Mesenchymal stem cell (in vitro differentiated cells and primary cell): ENCODE measurements around the gene PIGN.

Experiments
- DNase-seq: peaks from one replicate; pipeline ENCODE4 v3.0.0-alpha.2; 2013
- H2AFZ ChIP-seq: one replicate; pipeline ENCODE4 v1.6.1; 2013; ENCODE audit warnings: low read depth, mild to moderate bottlenecking, control low read depth, inconsistent platforms, low read length, moderate library complexity
- H2AK5ac ChIP-seq: 2 replicates; pipeline ENCODE4 v1.6.1; 2013; ENCODE audit warnings: low read length, moderate library complexity, mild to moderate bottlenecking, inconsistent platforms; ENCODE audit not compliant: severe bottlenecking
- H2BK120ac ChIP-seq: one replicate; pipeline ENCODE4 v1.6.1; 2013; ENCODE audit warnings: low read depth, mild to moderate bottlenecking, inconsistent platforms, low read length, moderate library complexity
- H2BK12ac ChIP-seq, 2 experiments: one replicate each; pipeline ENCODE4 v1.6.1; 2013; ENCODE audit warnings: inconsistent platforms in 2 of 2, low read length in 2 of 2, mild to moderate bottlenecking in 2 of 2, moderate library complexity in 2 of 2, control low read depth in 1 of 2
- H2BK15ac ChIP-seq: one replicate; pipeline ENCODE4 v1.6.1; 2013; ENCODE audit warnings: mild to moderate bottlenecking, low read depth, inconsistent platforms; ENCODE audit not compliant: poor library complexity, severe bottlenecking
- H2BK5ac ChIP-seq: 2 replicates; pipeline ENCODE4 v1.6.1; 2013; ENCODE audit warnings: low read depth, mild to moderate bottlenecking, low read length, control low read depth, inconsistent platforms; ENCODE audit not compliant: poor library complexity, severe bottlenecking
- H3K14ac ChIP-seq, 2 experiments: one replicate each; pipeline ENCODE4 v1.6.1; 2013; ENCODE audit warnings: inconsistent platforms in 2 of 2, low read length in 2 of 2, control low read depth in 1 of 2, mild to moderate bottlenecking in 1 of 2, moderate library complexity in 1 of 2
- H3K18ac ChIP-seq, 2 experiments: one replicate each; pipeline ENCODE4 v1.6.1; 2013; ENCODE audit warnings: inconsistent platforms in 2 of 2, low read length in 2 of 2, control low read depth in 1 of 2, low read depth in 1 of 2, mild to moderate bottlenecking in 1 of 2
- H3K23ac ChIP-seq, 2 experiments: one replicate each; pipeline ENCODE4 v1.6.1; 2013; ENCODE audit warnings: inconsistent platforms in 2 of 2, low read length in 2 of 2, mild to moderate bottlenecking in 2 of 2, moderate library complexity in 2 of 2, control low read depth in 1 of 2
- H3K27ac ChIP-seq: 2 replicates; pipeline ENCODE4 v1.5.1; 2013; ENCODE audit warnings: mild to moderate bottlenecking, moderate library complexity, low read length, control low read depth, inconsistent platforms; ENCODE audit not compliant: poor library complexity, severe bottlenecking
- H3K27me3 ChIP-seq, 2 experiments: 2 replicates each; pipeline versions ENCODE4 v1.6.1 to v1.7.0; 2013; ENCODE audit warnings: low read length in 2 of 2, mild to moderate bottlenecking in 2 of 2, moderate library complexity in 2 of 2, control low read depth in 1 of 2, inconsistent platforms in 1 of 2; ENCODE audit not compliant: control insufficient read depth in 1 of 2, insufficient read depth in 1 of 2
- H3K36me3 ChIP-seq, 2 experiments: 2 replicates each; pipeline versions ENCODE4 v1.6.1 to v1.7.0; 2013; ENCODE audit warnings: low read length in 2 of 2, control low read depth in 1 of 2, inconsistent platforms in 1 of 2, low read depth in 1 of 2, mild to moderate bottlenecking in 1 of 2; ENCODE audit not compliant: insufficient read depth in 2 of 2, control insufficient read depth in 1 of 2
- H3K4ac ChIP-seq, 2 experiments: one replicate each; pipeline ENCODE4 v1.6.1; 2013; ENCODE audit warnings: inconsistent platforms in 2 of 2, low read length in 2 of 2, mild to moderate bottlenecking in 2 of 2, moderate library complexity in 2 of 2, control low read depth in 1 of 2, low read depth in 1 of 2
- H3K4me1 ChIP-seq: 2 replicates; pipeline ENCODE4 v1.6.1; 2013; ENCODE audit warnings: low read depth, low read length, control low read depth; ENCODE audit not compliant: control insufficient read depth, insufficient read depth
- H3K4me2 ChIP-seq: 2 replicates; pipeline ENCODE4 v1.6.1; 2013; ENCODE audit warnings: low read length, mild to moderate bottlenecking, inconsistent platforms; ENCODE audit not compliant: poor library complexity, severe bottlenecking
- H3K4me3 ChIP-seq, 2 experiments: 2 replicates each; pipeline versions ENCODE4 v1.5.1 to v1.7.0; 2013; ENCODE audit warnings: low read length in 2 of 2, mild to moderate bottlenecking in 2 of 2, control low read depth in 1 of 2, low read depth in 1 of 2; ENCODE audit not compliant: insufficient read depth in 1 of 2
- H3K79me1 ChIP-seq: replicated peaks from 2 replicates; pipeline ENCODE4 v1.6.1; 2013; ENCODE audit warnings: mild to moderate bottlenecking, control low read depth, low read length, inconsistent platforms; ENCODE audit not compliant: poor library complexity, severe bottlenecking
- H3K9ac ChIP-seq: 2 replicates; pipeline ENCODE4 v1.7.0; 2013; ENCODE audit warnings: mild to moderate bottlenecking, low read length, moderate library complexity
- H3K9me3 ChIP-seq: 2 replicates; pipeline ENCODE4 v1.7.0; 2013; ENCODE audit warnings: mild to moderate bottlenecking, low read length; ENCODE audit not compliant: control insufficient read depth
- H4K8ac ChIP-seq: one replicate; pipeline ENCODE4 v1.6.1; 2013; ENCODE audit warnings: inconsistent platforms, mild to moderate bottlenecking, low read length, moderate library complexity
- H4K91ac ChIP-seq: one replicate; pipeline ENCODE4 v1.6.1; 2013; ENCODE audit warnings: mild to moderate bottlenecking, low read length, inconsistent platforms
- WGBS: methylation state at CpG from one replicate; pipeline ENCODE4 v1.1.7; 2013; ENCODE audit warnings: mixed read lengths; 5-methylcytosine and 5-hydroxymethylcytosine counted together

PIGN gene

DNA sequence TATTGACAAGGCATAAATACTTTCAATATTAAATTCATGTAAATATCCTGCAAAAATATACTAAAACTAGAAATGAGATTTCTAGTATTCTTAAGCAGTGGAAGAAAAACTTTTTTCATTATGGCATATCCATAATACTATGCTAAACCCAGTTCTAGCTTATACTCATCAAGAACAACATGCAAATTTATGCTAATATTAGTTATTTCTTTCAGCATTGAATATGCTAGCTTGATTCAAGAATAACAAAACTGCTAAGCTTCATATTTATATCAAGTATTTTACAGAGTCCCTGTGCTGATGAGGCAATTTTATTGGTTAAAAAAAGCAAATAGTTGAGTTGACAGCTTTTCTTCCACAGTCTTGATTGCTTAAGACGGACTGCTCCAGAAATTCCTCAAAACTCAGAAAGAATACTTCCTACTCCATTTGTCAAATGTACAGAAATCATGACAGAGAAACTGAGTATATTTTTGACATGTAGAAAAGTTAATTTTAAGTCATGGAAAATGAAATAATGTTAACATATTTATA, 105.0 kb downstream of the PIGN start:
- Histone ChIP-seq H3K9ac (no peak overlapping the region), H4K91ac (no peak overlapping the region), H3K27ac (no peak overlapping the region), H3K4me2 (no peak overlapping the region), H2AK5ac (no peak overlapping the region), H3K9me3 (no peaks in the 10 kb centered on the region), H3K4ac (no peak overlapping the region), H2BK15ac (no peak overlapping the region), H3K23ac (no peak overlapping the region), H3K79me1 (no peaks in the 10 kb centered on the region), H3K18ac (no peak overlapping the region), H2AFZ (no peak overlapping the region), H3K36me3 (peaks cover 0 to 10% of the 10 kb centered on the region in 2 experiments), H2BK5ac (no peak overlapping the region), H3K4me3 (no peak overlapping the region), H3K27me3 (no peaks in the 10 kb centered on the region), H3K4me1 (no peaks in the 10 kb centered on the region), H4K8ac (no peak overlapping the region), H2BK12ac (no peak overlapping the region), H3K14ac (no peak overlapping the region), H2BK120ac (no peak overlapping the region)
- no peak for DNase-seq
- no CpG with 5 or more reads among the region's 1 CpG for WGBS

DNA sequence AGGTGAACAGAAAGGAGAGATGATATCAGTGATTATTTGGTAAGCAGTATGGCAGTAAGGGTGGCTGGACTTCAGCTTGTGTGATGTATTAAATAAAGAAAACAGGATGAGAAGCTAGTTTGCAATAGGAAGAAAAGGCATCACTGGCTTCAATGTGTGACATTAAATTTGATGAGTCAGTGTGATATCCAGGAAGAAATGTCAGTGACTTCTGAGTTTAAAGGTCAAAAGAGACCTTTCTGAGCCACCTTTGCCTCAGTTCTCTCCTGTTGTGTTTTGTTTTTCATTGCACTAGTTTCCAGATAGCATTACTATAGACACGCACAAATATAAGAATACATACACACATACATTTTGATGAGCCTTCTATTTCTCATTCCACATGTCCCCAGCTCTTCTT, 105.6 kb downstream of the PIGN start:
- DNase-seq = no peak
- H3K27ac ChIP-seq = no peak overlapping the region
- H2AK5ac ChIP-seq = no peak overlapping the region
- no peak overlapping the region for H2AFZ ChIP-seq
- no peak overlapping the region for H3K4me3 ChIP-seq
- H4K8ac ChIP-seq = no peak overlapping the region
- H3K18ac ChIP-seq = no peak overlapping the region
- no peak overlapping the region for H2BK5ac ChIP-seq
- H2BK120ac ChIP-seq = no peak overlapping the region
- H2BK15ac ChIP-seq = no peak overlapping the region
- no peaks in the 10 kb centered on the region for H3K27me3 ChIP-seq
- H3K23ac ChIP-seq = no peak overlapping the region
- H3K4ac ChIP-seq = no peak overlapping the region
- no peaks in the 10 kb centered on the region for H3K79me1 ChIP-seq
- H3K4me2 ChIP-seq = no peak overlapping the region
- WGBS = 100% methylated on average over 1 of the region's 1 CpG
- H3K14ac ChIP-seq = no peak overlapping the region
- no peak overlapping the region for H3K9ac ChIP-seq
- H3K9me3 ChIP-seq = no peaks in the 10 kb centered on the region
- no peak overlapping the region for H2BK12ac ChIP-seq
- H4K91ac ChIP-seq = no peak overlapping the region
- peaks cover 0 to 7% of the 10 kb centered on the region in 2 experiments for H3K36me3 ChIP-seq
- H3K4me1 ChIP-seq = no peaks in the 10 kb centered on the region

DNA sequence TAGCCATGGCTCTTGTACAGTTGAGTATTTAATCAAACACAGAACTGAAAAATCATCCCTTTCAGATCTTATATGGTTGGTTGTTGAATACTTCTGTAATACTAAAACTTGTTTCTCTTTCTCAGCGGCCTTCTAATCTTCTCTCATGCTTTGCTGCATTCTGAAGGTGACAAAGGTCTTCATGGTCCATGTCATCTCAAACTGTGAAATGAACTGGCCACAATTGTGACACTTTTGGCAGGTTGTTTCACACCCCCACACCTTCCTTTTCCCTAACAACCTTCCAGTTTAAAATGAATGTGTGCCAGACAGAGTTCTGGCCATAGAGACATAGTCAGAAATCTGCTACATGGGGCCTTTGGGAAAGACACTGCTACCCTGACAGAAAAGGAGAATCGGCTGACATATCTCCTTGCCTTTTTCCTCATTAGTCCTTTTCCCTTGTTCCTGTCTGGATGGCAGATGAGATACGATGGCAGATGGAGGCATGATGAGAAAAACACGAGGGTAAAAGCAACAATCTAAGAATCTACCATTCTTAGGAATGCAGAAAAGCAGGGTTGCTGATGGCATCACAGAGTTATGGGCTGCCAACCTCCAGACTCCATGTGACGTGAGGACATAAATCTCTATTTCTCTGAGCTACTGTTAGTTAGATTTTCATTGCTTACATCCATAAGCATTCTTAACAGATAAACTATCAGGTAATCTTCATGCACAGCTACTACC, 106.5 kb downstream of the PIGN start:
- no peaks in the 10 kb centered on the region for H3K27me3 ChIP-seq
- no peaks in the 10 kb centered on the region for H3K4me1 ChIP-seq
- H3K79me1 ChIP-seq = no peaks in the 10 kb centered on the region
- no peak overlapping the region for H3K23ac ChIP-seq
- H3K9ac ChIP-seq = no peak overlapping the region
- no peaks in the 10 kb centered on the region for H3K9me3 ChIP-seq
- H2AK5ac ChIP-seq = no peak overlapping the region
- DNase-seq = no peak
- H3K14ac ChIP-seq = no peak overlapping the region
- H2BK120ac ChIP-seq = no peak overlapping the region
- 90% methylated on average over 4 of the region's 5 CpGs for WGBS
- H3K27ac ChIP-seq = no peak overlapping the region
- H3K36me3 ChIP-seq = peaks cover 0 to 2% of the 10 kb centered on the region in 2 experiments
- H2BK5ac ChIP-seq = no peak overlapping the region
- no peak overlapping the region for H3K4ac ChIP-seq
- H2AFZ ChIP-seq = no peak overlapping the region
- H3K4me3 ChIP-seq = no peak overlapping the region
- H3K4me2 ChIP-seq = no peak overlapping the region
- H2BK12ac ChIP-seq = no peak overlapping the region
- H3K18ac ChIP-seq = no peak overlapping the region
- H4K91ac ChIP-seq = no peak overlapping the region
- no peak overlapping the region for H2BK15ac ChIP-seq
- H4K8ac ChIP-seq = no peak overlapping the region

- Histone ChIP-seq H3K4ac (no peak overlapping the region), H3K4me3 (no peak overlapping the region), H2BK12ac (no peak overlapping the region), H4K91ac (no peak overlapping the region), H2BK15ac (no peak overlapping the region), H3K36me3 (peaks cover 0 to 9% of the 10 kb centered on the region in 2 experiments), H3K27ac (no peak overlapping the region), H3K27me3 (no peaks in the 10 kb centered on the region), H3K4me2 (no peak overlapping the region), H2AK5ac (no peak overlapping the region), H2BK120ac (no peak overlapping the region), H3K9me3 (no peaks in the 10 kb centered on the region), H3K9ac (no peak overlapping the region), H4K8ac (no peak overlapping the region), H3K79me1 (no peaks in the 10 kb centered on the region), H3K18ac (no peak overlapping the region), H3K23ac (no peak overlapping the region), H3K4me1 (no peaks in the 10 kb centered on the region), H2AFZ (no peak overlapping the region), H2BK5ac (peak overlapping the region; percentile 14), H3K14ac (no peak overlapping the region)
- no peak for DNase-seq
- WGBS = 100% methylated on average over 1 of the region's 2 CpGs
These were observed 113.2 kb downstream of the PIGN start for GRCh38 chr18:62073461-62074281.
